ENCODE results near the gene PAMR1.
"Not testable (repeated sequence)": the region's sequence is repeated elsewhere in the genome, so short reads cannot be mapped to it uniquely, and the experiment has no call there.

The PAMR1 gene

GRCh38 chr11:35525501-35526175, at the start of gene PAMR1:
TSS of gene PAMR1 (minus strand) at chr11:35525616. CDS start at chr11:35525585, 31 bp downstream.
- no peak for DNase-seq (ENCODE audit: low read depth, low spot score)

GRCh38 chr11:35571696-35572095, 46.3 kb upstream of the PAMR1 start:
- no peak for DNase-seq (ENCODE audit: low read depth, low spot score)

GRCh38 chr11:35567737-35568465, 42.5 kb upstream of the PAMR1 start:
- no peak for DNase-seq (ENCODE audit: low read depth, low spot score)

- no peak for DNase-seq (ENCODE audit: low read depth, low spot score)
Observed at GRCh38 chr11:35566885-35567284, 41.5 kb upstream of the PAMR1 start.

- no peak for DNase-seq (ENCODE audit: low read depth, low spot score)
Observed at GRCh38 chr11:35566181-35566580, 40.8 kb upstream of the PAMR1 start.

- DNase-seq (ENCODE audit: low read depth, low spot score): no peak
Observed at GRCh38 chr11:35564245-35564595, 38.8 kb upstream of the PAMR1 start.

- DNase-seq (ENCODE audit: low read depth, low spot score): no peak
Observed at GRCh38 chr11:35563484-35564244, 38.2 kb upstream of the PAMR1 start.

GRCh38 chr11:35559949-35560348, 34.5 kb upstream of the PAMR1 start:
- DNase-seq (ENCODE audit: low read depth, low spot score): no peak

- DNase-seq (ENCODE audit: low read depth, low spot score): no peak
Observed at GRCh38 chr11:35558513-35558912, 33.1 kb upstream of the PAMR1 start.

GRCh38 chr11:35555488-35555887, 30.1 kb upstream of the PAMR1 start:
- no peak for DNase-seq (ENCODE audit: low read depth, low spot score)

- no peak for DNase-seq (ENCODE audit: low read depth, low spot score)
Observed at GRCh38 chr11:35554491-35555437, 29.3 kb upstream of the PAMR1 start.

GRCh38 chr11:35553831-35554230, 28.4 kb upstream of the PAMR1 start:
- peak; percentile 90 for DNase-seq (ENCODE audit: low read depth, low spot score)

GRCh38 chr11:35553021-35553420, 27.6 kb upstream of the PAMR1 start:
- DNase-seq (ENCODE audit: low read depth, low spot score): no peak

GRCh38 chr11:35552616-35553015, 27.2 kb upstream of the PAMR1 start:
- no peak for DNase-seq (ENCODE audit: low read depth, low spot score)

GRCh38 chr11:35550374-35551036, 25.1 kb upstream of the PAMR1 start:
- DNase-seq (ENCODE audit: low read depth, low spot score): no peak

GRCh38 chr11:35549787-35550186, 24.4 kb upstream of the PAMR1 start:
- peak; percentile 61 for DNase-seq (ENCODE audit: low read depth, low spot score)

- DNase-seq (ENCODE audit: low read depth, low spot score): no peak
Observed at GRCh38 chr11:35548925-35549561, 23.6 kb upstream of the PAMR1 start.

- DNase-seq (ENCODE audit: low read depth, low spot score): not testable (repeated sequence)
Observed at GRCh38 chr11:35547995-35548394, 22.6 kb upstream of the PAMR1 start.

GRCh38 chr11:35546317-35546716, 20.9 kb upstream of the PAMR1 start:
- DNase-seq (ENCODE audit: low read depth, low spot score): no peak

GRCh38 chr11:35545391-35546003, 20.1 kb upstream of the PAMR1 start:
- DNase-seq (ENCODE audit: low read depth, low spot score): no peak
